Fibroblast of skin of left biceps (primary cell): ENCODE measurements around the gene OARD1.
A peak's percentile ranks its signal among the peaks of the same experiment; 100 is the strongest.

Source experiments
- DNase-seq, 2 experiments: peaks; one replicate each; pipeline ENCODE4 v3.0.0-alpha.2; 2013; ENCODE audit warnings: low read depth in 2 of 2

OARD1 gene

DNA sequence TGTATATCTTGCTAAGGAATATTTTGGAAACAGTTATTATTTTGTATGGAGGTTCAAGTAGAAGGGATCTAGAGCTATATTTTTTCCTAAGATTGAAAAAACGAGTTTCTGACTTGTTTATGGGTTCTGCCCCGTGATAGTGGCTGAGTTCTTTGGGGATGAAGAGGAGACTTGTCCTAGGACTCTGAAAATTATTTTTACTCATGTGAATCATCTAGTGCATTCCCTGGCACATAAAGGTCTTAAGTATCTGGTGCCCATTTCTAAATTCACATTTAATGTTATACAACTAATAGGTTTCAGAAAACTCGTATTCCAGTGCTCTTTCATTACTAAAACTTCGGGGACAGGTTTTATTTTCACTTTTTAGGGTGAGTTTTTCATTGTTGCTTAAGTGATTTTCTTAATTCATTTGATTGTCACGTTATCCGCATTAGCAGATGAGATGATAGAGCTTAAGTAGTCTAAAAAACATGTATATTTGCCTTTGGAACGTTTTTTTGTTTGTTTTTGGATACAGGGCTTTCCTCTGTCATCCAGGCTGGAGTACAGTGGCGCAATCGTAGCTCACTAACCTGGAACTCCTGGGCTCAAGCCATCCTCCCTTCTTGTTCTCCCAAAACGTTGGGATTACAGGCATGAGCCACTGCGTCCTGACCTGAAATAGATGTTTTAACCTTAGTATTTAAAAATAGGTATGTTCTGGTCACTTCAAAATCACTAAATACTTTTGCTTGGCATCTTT, 2.7 kb upstream of the OARD1 start:
- no peak for DNase-seq

DNA sequence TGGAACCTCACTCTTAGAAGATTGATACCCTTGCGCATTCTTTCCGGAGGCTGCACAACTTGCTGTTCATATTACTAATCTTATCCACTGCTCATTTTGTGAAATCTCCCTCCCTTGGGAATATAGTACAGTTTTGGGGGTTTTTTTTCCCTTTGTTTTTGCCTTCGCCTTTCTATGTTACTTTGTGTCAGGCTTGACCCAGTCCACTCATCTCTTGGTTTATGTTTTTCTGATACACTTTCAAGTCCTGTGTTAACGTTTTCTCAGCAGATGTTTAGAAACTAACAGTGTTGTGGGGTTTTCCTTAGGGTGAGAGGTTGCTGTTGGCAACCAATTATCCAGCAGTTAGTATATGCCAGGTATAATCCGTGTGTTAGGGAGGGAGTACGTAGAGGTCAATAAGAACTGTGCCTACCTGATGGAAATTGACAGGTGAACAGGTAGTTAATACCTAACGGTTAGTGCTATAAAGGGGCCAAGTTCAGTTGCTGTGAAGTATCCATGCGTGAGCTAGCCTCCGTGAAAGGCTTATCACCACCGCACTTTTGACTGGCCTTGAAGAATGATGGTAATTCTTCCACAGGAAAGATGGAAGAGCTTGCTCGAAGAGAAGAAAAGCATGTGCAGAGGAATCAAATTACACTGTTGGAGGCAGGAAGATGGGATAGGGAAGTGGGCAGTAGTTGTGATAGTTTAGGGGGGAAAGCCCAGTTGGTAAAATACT, 2.0 kb upstream of the OARD1 start:
- no peak for DNase-seq

DNA sequence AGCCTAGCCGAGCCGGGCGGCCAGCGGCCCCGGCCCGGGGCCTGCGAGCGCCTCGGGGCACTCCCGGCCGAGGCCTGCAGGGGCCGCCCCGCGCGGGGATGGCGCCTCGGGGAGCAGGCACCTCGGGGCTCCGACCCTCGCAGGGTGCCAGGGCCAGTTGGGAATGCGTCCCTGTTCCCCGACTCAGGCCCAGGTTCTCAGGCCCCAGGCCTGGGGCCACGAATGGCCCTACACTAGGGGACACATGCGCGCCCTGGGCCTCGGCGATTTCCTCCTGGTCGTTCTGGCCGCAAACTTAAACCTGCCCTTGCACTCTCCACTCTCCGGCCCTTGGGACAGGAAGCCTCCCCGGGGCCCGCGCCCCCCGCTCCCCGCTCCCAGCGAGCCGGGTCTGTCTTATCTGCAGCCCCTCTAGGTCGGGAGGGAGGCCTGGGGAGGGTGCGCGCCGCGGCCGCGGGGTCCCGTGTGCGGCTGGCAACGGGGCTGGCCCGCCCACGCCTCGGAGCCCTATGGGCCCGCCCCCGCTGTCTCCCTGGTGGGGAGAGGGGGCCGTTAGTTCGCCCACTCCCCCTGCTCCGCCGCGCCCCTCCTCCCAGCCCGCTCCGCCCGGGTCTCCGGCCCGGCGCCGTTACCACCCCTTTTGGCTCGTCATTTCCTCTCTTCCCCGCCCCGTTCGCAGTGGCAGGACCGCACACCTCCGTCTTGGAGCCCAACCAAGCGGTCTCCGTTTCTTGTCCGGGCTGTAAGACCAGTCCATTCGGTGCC, 1.2 kb upstream of the OARD1 start:
- DNase-seq = peak; percentile 41 to 46

DNA sequence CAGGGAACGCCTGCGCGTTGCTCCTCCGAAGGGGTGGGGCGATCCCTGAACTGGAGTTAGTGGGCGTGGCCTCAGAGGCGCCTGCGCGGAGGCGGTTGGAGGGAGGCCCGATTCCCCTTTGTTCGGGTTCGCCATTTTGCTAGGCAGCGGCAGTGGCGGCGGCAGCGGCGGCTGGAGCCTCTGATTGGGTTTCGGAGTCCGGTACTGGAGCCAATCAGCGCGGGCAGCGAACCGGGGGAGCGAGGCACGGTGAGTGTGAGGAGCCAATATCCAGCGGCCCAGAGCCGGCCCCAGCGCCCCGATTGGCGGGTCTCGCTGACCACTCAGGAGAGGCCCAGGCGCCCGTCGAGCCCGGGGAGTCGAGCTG, 663 bp upstream of the OARD1 start, which contains the start of gene NFYA:
TSS of gene NFYA (plus strand) at position 139 of the 367 bp plus-strand sequence. CDS start 6,116 bp downstream, outside the sequence.
- DNase-seq = no peak

DNA sequence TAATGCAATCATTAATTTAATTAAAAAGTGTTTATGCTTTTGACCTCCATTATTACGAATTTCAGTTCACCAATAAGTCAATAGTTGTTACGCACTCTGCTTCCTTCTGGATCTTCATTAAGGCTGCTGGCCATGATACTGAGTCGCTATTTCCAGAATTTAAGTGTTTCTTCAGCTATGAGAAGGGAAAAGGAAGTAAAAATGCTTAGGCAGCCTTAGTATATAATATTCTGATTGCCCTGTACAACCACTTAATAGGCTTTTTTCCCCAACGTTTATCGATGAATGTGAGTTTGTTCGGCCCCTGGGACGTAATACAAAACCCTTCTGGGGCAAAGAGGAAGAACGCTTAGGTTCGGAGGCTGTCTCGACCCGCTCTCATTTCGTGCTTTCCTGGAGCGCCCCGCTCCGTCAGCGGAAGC, 644 bp downstream of the OARD1 start:
- no peak for DNase-seq

DNA sequence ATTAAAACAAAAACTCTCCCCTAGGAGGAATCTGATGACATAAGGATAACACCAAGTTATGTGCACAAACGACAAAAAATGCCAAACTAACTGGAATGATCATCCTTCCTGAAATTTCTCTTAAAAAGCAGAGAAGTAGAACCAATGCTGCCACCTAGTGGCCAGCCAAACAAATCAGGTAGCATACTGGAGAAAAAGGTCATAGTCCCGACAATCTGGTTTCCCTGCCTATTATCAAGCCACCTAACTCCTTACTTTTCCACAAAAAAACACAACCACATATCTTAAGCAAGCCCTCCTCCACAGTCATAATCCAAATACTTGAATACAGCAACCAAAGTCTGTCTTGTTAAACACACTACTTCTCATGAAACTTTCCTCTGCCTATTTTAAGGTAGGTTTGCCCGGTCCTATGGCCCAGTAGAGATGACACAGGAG, 5.3 kb downstream of the OARD1 start:
- peak; percentile 38 to 49 for DNase-seq

DNA sequence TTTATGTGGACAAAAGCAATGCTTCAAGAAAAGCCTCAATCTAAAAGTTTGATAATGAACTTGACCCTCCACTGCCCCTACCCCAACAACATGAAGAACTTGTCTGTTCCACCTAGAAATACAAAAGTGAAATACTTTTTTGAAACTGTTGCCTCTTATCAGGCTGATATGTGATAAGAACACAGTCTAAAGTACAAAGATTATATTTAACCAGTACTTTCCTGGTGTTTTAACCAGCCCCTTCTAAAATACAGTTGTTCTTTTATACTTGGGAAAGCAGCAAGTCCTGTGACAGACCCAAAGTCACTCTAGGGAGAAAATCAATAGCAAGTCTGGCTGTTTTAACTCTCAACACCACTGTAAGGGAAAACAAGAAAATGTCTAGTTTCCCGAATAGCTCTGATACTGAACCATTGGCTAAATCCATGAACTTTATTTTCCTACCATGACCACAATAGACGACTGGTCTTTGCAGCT, 6.6 kb downstream of the OARD1 start:
- no peak for DNase-seq

DNA sequence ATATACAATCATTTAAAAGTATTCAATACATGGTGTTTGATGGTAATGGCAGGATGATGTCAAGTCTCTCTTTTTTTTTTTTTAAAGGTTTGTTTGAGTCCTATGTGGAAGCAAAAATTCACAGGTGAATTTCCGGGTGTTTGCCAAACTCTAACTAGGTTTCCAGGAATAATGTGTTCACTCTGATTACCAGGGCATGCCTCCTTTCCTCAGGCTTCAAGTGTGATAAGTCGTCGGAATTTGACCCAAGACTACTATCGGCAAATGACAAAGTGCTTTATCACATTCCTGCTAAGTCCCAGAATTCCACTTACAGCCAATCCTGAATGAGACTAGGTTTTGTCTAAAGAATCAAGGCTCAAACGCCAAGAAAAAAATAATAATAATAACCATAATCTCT, 7.3 kb downstream of the OARD1 start:
- DNase-seq = no peak

DNA sequence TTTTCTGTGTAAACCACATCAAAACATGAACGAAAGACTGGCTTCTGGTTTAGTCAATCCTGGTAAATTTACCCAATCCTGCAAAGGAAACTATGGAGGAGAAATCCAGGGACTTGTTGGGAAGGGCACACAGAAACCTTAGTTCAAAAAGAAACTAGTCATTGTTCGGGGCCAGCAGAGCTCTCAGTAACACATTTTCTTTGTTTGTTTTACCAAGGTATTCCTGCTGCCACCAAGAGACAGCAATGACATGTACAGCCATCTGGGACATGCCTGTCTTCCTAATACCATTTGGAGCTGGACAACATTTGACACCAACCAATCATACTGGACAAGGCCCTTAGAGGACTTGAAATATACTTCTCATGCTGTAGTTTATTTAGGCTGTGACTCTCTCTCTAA, 8.3 kb downstream of the OARD1 start:
- no peak for DNase-seq

DNA sequence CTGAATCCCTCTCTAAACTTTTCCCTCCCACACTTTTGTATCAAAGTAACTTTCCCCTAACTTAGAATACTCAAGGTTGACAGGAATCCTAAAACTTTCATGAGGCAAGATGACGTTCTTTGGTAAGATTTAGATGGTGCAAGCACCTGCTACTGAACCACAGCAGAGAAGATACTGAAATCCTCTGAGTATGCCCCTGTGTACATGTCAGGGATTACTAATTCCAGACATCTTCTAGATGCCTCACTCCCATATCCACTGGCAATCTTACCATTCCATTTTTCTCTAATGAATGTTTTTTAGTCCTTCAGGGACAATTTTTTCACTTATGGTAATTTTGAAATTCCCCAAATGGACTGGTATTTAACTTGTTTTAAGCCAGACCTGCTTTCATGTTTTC, 10.1 kb downstream of the OARD1 start:
- no peak for DNase-seq

DNA sequence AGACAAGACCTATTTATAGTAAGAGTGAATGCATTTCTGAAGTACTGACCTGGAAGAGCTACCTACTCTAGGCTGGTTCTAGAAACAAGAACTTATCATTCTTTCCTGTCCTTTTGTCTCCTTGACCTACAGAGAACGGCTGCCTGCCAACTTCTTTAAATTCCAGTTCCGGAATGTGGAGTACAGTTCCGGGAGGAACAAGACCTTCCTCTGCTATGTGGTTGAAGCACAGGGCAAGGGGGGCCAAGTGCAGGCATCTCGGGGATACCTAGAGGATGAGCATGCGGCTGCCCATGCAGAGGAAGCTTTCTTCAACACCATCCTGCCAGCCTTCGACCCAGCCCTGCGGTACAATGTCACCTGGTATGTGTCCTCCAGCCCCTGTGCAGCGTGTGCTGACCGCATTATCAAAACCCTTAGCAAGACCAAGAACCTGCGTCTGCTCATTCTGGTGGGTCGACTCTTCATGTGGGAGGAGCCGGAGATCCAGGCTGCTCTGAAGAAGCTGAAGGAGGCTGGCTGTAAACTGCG, 10.9 kb downstream of the OARD1 start:
- DNase-seq = no peak

DNA sequence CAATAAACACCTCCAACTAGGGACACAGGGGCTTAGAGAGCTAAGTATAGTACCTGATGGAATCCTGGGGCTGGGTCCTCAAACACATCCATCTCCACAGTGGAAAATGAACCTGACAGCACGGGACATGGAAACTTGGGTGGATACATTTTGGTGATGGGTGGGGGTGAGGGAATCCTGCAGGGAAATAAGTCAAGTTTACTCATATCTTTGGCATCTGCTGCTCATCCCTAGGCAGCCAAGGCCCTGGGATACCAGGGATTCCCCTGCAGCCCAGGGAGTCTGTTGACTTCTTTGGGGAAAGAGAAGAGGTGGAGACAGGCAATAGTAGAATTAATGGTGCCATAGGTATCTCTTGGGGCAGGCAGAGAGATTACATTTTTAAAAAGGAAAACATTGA, 12.6 kb downstream of the OARD1 start:
- no peak for DNase-seq

DNA sequence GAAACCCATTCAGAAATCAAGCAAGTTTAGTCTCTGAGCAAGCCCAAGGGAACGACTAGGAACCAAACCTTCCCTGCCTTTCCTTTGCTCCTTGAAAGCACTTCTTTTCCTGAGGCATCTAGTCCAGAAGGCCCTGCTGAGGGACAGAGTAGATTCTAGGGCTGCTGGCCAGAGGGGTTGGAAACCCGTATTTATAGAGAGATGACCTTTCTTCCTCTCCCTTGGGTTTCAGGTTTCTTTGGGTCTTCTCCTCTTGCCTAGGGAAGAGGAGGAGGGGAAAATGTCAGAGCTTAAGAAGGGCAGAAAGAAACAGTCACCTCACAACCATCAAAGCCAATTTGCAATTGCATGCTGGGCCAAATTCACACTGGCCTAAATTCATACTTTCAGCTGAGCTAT, 13.4 kb downstream of the OARD1 start:
- DNase-seq = no peak

DNA sequence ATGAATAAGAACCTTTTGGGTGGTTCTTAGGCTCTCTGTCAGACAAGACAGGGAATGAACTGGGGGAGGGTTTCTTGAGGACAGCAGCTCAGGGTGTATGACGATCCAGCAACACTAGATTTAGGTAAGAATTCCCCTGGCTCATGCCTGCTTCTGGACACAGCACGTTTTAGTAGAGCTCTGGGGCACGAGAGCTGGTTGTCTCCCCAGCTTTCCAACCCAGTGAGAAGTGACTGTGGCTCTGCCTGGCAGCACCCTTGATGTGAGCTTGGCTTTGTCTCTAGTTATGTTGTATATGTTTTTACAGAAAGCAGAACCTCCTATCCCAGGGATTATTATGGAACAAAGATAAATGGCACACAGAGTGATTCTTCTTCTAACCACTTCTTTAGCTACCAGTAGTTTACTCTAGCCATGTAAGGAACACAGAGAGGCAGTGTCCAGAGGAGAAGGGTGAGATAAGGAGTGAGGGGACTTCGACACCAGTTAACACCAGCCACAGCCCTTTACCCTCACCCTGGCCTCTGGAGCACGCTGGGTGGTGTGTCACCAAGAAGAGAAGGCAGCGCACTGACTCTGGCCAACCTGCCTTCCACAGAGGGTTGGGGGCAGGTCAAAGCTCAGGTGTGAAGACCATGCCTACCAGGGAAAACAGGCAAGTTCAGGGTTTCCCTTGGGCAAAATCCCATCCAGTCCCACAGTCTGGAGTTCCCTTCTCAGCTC, 15.2 kb downstream of the OARD1 start:
- DNase-seq = no peak

DNA sequence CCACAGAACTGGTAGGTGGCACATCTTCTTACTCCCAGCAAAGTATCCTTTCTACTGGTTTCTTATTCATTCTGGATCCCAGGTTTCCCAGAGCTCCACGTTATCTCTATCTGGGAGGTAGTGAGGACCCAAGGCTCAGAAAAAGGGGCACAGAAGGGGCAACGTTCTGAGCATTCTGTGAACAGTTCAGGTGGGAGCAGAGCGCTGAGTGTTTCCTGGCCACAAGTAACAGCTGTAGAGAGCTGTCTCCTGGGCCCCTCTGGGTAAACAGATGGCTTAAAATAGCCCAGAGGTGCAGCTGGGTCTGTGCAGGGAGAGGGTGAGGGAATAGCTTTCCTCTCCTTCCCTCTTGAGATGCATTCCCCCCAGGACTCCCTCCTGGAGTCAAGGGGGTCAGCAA, 17.0 kb downstream of the OARD1 start:
- no peak for DNase-seq

DNA sequence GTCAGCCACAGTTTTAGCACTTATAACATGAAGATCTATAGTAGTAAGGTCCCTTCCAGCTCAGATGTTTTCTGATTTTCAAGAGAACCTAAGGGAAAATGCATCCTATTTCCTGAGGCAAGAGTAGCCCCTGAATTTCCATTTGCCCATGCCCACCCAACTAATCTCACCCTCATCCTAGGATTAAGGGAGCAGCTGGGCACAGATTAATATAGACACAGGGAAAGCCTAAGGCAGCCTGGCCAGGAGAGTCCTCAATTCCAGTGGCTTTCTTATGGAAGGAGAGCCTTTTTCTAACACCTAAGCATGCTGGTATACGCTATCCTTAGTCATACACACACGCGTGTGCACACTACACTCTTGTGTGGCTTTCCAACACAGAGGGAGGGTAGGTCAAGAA, 17.6 kb downstream of the OARD1 start:
- no peak for DNase-seq

DNA sequence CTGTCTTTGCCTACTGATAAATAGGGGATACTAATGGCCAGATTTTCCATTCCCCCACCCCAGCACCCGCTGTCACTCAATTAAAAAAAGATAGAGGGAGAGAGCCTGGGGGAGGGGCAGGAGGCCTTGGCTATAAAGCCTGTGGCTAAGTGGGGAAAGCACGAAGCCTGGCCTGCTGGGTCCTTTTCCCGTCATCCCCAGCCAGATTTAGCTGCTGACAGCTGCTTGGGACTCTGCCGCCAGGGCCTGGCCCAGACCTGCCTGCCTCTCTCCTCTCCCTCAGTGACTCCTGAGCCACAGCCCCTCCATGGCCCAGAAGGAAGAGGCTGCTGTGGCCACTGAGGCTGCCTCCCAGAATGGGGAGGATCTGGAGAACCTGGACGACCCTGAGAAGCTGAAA, 19.1 kb downstream of the OARD1 start, which contains the start of gene APOBEC2:
TSS of gene APOBEC2 (plus strand) at position 162 of the 400 bp plus-strand sequence. CDS start at position 308, 146 bp downstream.
- no peak for DNase-seq

DNA sequence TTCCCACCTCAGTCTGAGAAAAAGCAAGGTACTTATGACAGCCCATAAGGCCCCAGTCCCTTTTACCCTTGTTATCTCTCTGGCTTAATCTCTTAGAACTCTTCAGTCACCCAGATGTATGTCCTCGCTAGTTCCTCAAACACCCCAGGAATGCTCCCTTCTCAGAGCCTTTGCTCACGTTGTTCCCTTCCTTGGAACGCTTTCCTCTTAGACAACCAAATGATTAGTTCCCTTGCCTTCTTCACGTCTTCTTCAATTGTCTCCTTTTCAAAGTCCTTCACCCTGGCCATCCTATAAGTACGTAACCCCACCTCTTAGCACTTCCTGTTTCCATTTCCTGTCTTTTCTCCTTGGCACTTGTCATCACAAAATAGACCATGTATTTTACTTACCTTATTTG, 20.3 kb downstream of the OARD1 start:
- no peak for DNase-seq

DNA sequence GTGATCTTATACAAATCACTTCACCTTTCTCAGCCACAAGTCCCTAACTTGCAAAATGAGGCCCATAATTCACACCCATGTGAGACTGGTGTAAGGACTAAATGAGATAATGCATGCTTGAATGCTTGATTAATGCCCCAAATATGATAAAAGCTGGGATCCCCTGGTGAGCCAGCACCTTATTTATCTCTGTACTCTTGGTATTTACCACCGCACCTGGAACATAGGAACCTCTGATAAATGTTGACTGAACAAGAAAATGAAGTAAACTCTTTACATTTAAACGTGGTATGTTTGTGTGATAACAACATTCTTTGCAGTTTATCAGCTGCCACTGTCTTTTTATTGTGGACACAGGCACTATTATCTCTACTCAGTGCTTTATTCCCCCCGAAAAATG, 21.6 kb downstream of the OARD1 start:
- no peak for DNase-seq

DNA sequence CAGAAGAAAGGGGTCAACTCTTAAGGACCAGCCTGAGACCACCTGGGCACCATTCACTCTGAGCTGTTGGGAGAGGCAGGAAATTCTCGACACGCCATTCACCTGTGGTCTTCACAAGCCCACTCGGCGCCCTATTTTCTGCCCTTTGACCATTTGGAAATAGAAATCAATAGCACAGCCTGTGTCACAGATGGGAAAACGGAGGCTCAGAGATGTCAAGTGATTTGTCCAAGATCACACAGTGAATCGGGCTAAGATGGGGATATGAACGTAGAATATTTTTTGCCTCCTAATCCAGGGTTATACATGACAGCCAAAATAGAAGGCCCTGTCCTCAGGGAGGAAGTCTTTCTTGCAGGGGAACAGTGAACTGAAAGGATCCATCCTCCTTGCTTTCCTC, 22.2 kb downstream of the OARD1 start:
- DNase-seq = no peak

DNA sequence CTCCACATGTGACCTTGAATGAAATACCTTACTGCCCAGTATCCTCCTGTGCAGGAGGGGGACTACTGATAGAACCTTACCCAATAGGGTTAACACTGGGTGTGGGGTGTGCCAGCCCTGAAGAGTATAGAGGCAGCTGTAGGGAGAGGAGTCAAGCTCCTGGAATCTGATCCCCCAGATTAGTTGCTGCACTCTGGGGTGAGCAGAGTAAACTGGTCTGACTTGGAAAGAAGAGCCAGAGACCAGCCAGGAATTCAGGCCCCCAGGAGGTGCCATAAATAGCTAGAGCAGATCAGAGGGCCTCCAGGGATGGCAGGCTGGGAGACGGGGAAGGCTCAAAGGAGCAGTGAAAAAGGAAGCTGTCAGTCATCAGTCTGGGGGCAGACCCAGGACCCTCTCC, 22.6 kb downstream of the OARD1 start:
- DNase-seq = no peak
